Measurements from ENCODE around the gene FLT3LG. TPM values are rescaled to one million over a fixed set of nuclear protein-coding genes. Genes with fewer than 3 reads are reported as not detected.

The FLT3LG gene
- total RNA-seq, 1 donor from 2014 or later, result 5.9 TPM

Small RNAs within 50 kb of the gene (microRNA-seq; reads per million reads assigned to microRNA genes)
- 310 reads per million, percentile 61 among the genes with 10 or more reads in this experiment for gene MIR150 (ENCODE audit: borderline number of aligned reads)

Other genes with a start within 250 kb of the FLT3LG start
- 1.1 TPM for gene SLC6A16, start 149.0 kb upstream of the FLT3LG start, total RNA-seq
- gene CD37, start 138.8 kb upstream of the FLT3LG start, total RNA-seq, result 6.5 TPM
- 62.7 TPM for gene TEAD2, start 111.8 kb upstream of the FLT3LG start, total RNA-seq
- not detected for gene DKKL1, start 110.3 kb upstream of the FLT3LG start, total RNA-seq
- not detected for gene KASH5, start 86.0 kb upstream of the FLT3LG start, total RNA-seq
- gene PTH2, start 50.8 kb upstream of the FLT3LG start, total RNA-seq, result not detected
- not detected for gene GFY, start 48.8 kb upstream of the FLT3LG start, total RNA-seq
- 1.4 TPM for gene SLC17A7, start 32.7 kb upstream of the FLT3LG start, total RNA-seq
- 29.6 TPM for gene PIH1D1, start 22.4 kb upstream of the FLT3LG start, total RNA-seq
- gene ALDH16A1, start 21.0 kb upstream of the FLT3LG start, total RNA-seq, result 11.5 TPM
- gene RPL13A, start 13.4 kb downstream of the FLT3LG start, total RNA-seq, result 1,289 TPM
- 1,034 TPM for gene RPS11, start 22.2 kb downstream of the FLT3LG start, total RNA-seq
- 84.7 TPM for gene FCGRT, start 38.4 kb downstream of the FLT3LG start, total RNA-seq
- gene RCN3, start 53.8 kb downstream of the FLT3LG start, total RNA-seq, result 8.5 TPM
- gene NOSIP, start 106.3 kb downstream of the FLT3LG start, total RNA-seq, result 46.7 TPM
- gene PRRG2, start 107.1 kb downstream of the FLT3LG start, total RNA-seq, result 1.3 TPM
- 15.6 TPM for gene PRR12, start 117.0 kb downstream of the FLT3LG start, total RNA-seq
- gene RRAS, start 165.9 kb downstream of the FLT3LG start, total RNA-seq, result 100 TPM
- gene SCAF1, start 168.0 kb downstream of the FLT3LG start, total RNA-seq, result 44.9 TPM
- gene IRF3, start 191.6 kb downstream of the FLT3LG start, total RNA-seq, result 40.6 TPM
- gene BCL2L12, start 191.7 kb downstream of the FLT3LG start, total RNA-seq, result 11.5 TPM
- 130 TPM for gene PRMT1, start 203.1 kb downstream of the FLT3LG start, total RNA-seq
- gene ADM5, start 215.4 kb downstream of the FLT3LG start, total RNA-seq, result 0.87 TPM
- gene CPT1C, start 216.9 kb downstream of the FLT3LG start, total RNA-seq, result 3.1 TPM

Data from left ventricle myocardium superior (tissue), 1 donor.